T follicular helper cell (primary cell): ENCODE data around the gene FURIN.
"Not testable (repeated sequence)": the region's sequence is repeated elsewhere in the genome, so short reads cannot be mapped to it uniquely, and the experiment has no call there.

ENCODE experiments used
- DNase-seq: peaks from one replicate; pipeline ENCODE4 v3.0.0-alpha.2; 2020; ENCODE audit warnings: low read depth

The FURIN gene

GRCh38 chr15:90870354-90871138 lies 2.2 kb downstream of the FURIN start:
- no peak for DNase-seq

GRCh38 chr15:90871139-90871715 lies 2.8 kb downstream of the FURIN start:
- DNase-seq: no peak

- DNase-seq: no peak
These were observed 3.5 kb downstream of the FURIN start for GRCh38 chr15:90871716-90872485.

DNA sequence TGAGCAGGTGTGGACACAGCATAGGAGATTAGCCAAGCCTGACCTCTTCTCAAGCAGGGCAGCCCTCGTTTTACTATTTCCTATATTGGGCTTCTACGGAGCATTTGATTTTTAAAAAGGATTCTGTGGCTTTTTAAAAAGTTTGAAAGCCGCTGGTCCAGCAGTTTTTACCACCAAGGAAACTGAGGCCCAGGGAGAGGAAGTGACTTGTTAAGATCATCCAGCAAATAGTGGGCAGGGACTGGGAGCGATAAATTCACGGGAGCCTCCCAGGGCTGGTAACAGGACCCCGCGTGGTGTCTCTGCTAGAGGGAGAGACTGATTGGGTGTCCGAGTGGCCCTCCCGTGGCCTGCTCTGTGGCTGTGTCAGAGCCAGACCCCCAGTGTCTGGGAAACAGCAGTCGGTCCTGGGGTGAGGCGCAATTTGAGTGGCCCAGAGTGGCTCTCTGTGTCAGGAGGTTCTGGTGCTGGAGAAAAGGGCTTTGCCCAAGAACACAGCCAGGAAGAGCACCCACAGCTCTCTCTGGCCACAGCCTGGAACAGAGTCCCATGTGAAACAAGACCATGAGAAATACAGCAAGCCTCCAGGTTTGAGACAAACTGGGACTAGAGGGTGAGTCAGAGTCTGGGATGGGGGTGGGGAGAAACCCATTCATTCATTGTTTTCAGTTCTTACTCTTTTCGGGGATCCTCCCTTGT lies 4.2 kb downstream of the FURIN start:
- no peak for DNase-seq

GRCh38 chr15:90873488-90873997 lies 5.2 kb downstream of the FURIN start:
- no peak for DNase-seq

GRCh38 chr15:90873998-90874605 lies 5.7 kb downstream of the FURIN start:
- DNase-seq: no peak

DNA sequence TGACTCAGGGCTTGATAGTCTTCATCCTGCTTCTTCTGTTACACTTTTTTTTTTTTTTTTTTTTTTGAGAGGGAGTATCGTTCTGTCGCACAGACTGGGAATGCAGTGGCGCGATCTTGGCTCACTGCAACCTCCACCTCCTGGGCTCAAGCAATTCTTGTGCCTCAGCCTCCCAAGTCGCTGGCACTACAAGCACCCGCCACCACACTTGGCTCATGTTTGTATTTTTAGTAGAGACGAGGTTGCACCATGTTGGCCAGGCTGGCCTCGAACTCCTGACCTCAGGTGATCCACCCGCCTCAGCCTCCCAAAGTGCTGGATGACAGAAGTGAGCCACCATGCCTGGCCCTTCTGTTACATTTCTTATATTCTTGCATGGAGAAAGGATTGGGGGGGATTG lies 6.6 kb downstream of the FURIN start:
- not testable (repeated sequence) for DNase-seq

- no peak for DNase-seq
These were observed 7.2 kb downstream of the FURIN start for GRCh38 chr15:90875549-90875981.

DNA sequence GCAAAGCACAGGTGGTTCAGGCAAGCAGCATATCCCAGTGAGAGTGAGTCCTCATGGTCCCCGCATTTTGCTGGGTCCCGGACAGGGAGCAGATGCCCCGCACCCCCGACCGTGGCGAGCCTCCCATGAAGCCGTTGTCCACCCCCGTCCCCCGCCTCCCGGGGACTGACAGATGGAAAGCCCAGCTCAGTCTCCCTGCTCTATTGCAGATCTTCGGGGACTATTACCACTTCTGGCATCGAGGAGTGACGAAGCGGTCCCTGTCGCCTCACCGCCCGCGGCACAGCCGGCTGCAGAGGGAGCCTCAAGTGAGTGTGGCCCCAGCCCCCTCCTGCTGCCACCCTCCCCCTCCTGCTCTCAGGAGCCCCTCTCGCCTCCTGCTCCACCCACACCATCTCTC lies 7.7 kb downstream of the FURIN start:
- DNase-seq: no peak

GRCh38 chr15:90876512-90877170 lies 8.3 kb downstream of the FURIN start:
- DNase-seq: no peak

- DNase-seq: no peak
These were observed 8.9 kb downstream of the FURIN start for GRCh38 chr15:90877315-90877714.

DNA sequence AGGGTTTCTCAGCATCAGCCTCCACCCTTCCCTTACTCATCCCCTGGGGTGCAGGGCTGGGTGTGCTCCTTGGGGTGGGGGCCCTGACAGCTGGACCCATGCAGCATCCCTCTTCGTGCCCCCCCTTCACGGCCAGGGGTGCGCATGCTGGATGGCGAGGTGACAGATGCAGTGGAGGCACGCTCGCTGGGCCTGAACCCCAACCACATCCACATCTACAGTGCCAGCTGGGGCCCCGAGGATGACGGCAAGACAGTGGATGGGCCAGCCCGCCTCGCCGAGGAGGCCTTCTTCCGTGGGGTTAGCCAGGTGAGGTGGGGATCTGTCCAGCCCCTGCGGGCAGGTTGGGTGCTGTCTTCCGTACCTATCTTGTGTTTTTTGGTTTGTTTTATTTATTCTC lies 9.6 kb downstream of the FURIN start:
- no peak for DNase-seq

- DNase-seq: no peak
These were observed 10.3 kb downstream of the FURIN start for GRCh38 chr15:90878660-90879059.

GRCh38 chr15:90879730-90880366 lies 11.5 kb downstream of the FURIN start:
- no peak for DNase-seq

GRCh38 chr15:90880381-90881145 lies 12.2 kb downstream of the FURIN start:
- no peak for DNase-seq

DNA sequence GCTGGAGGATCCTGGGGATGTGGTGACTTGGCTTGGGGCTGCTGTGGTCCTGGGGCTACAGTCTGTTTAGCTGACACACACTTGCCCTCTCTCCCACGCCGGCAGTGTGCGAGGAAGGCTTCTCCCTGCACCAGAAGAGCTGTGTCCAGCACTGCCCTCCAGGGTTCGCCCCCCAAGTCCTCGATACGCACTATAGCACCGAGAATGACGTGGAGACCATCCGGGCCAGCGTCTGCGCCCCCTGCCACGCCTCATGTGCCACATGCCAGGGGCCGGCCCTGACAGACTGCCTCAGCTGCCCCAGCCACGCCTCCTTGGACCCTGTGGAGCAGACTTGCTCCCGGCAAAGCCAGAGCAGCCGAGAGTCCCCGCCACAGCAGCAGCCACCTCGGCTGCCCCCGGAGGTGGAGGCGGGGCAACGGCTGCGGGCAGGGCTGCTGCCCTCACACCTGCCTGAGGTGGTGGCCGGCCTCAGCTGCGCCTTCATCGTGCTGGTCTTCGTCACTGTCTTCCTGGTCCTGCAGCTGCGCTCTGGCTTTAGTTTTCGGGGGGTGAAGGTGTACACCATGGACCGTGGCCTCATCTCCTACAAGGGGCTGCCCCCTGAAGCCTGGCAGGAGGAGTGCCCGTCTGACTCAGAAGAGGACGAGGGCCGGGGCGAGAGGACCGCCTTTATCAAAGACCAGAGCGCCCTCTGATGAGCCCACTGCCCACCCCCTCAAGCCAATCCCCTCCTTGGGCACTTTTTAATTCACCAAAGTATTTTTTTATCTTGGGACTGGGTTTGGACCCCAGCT lies 13.0 kb downstream of the FURIN start:
- DNase-seq: no peak

DNA sequence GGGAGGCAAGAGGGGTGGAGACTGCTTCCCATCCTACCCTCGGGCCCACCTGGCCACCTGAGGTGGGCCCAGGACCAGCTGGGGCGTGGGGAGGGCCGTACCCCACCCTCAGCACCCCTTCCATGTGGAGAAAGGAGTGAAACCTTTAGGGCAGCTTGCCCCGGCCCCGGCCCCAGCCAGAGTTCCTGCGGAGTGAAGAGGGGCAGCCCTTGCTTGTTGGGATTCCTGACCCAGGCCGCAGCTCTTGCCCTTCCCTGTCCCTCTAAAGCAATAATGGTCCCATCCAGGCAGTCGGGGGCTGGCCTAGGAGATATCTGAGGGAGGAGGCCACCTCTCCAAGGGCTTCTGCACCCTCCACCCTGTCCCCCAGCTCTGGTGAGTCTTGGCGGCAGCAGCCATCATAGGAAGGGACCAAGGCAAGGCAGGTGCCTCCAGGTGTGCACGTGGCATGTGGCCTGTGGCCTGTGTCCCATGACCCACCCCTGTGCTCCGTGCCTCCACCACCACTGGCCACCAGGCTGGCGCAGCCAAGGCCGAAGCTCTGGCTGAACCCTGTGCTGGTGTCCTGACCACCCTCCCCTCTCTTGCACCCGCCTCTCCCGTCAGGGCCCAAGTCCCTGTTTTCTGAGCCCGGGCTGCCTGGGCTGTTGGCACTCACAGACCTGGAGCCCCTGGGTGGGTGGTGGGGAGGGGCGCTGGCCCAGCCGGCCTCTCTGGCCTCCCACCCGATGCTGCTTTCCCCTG lies 13.8 kb downstream of the FURIN start:
- DNase-seq: no peak
